ENCODE measurements around the gene AQP7. TPM values are rescaled to one million over a fixed set of nuclear protein-coding genes. Genes with fewer than 3 reads are reported as not detected.
"Not testable (repeated sequence)": the region's sequence is repeated elsewhere in the genome, so short reads cannot be mapped to it uniquely, and the experiment has no call there.

The AQP7 gene
- total RNA-seq, 2 experiments from 2014 or later: 2.2 TPM; not detected in 1

GRCh38 chr9:33374190-33374589, 28.2 kb downstream of the AQP7 start:
- BruUV-seq (replicated peaks): no TSS peak
- ChIA-PET POLR2A (interaction anchor here (0.9 kb wide), 1 partner anchor 48 kb away, joined by 3 read pairs; no protein-coding TSS in a partner anchor), CTCF (ENCODE audit: unreplicated experiment) (interaction anchor here (2.3 kb wide), 1 partner anchor 79 kb away, joined by 9 read pairs; no protein-coding TSS in a partner anchor)
- Histone ChIP-seq H2AFZ (ENCODE audit: low read length) (no peak overlapping the region), H3K4me2 (ENCODE audit: low read length) (no peak overlapping the region), H3K4me3 (ENCODE audit: low read depth, low read length, poor library complexity, severe bottlenecking) (no peak overlapping the region), H3K27ac (ENCODE audit: low read depth, low read length, poor library complexity, severe bottlenecking) (no peak overlapping the region), H3K9me2 (ENCODE audit: insufficient read depth, low read length) (no peaks in the 10 kb centered on the region), H3K4me1 (ENCODE audit: insufficient read depth, low read length, poor library complexity, severe bottlenecking) (no peaks in the 10 kb centered on the region), H4K20me1 (ENCODE audit: insufficient read depth, low read length) (no peaks in the 10 kb centered on the region), H3K79me2 (ENCODE audit: insufficient read depth, low read depth, low read length) (no peaks in the 10 kb centered on the region), H3K36me3 (ENCODE audit: insufficient read depth, low read length) (peaks cover 23% of the 10 kb centered on the region), H3K9me3 (ENCODE audit: low read length) (no peaks in the 10 kb centered on the region)
- no peak for DNase-seq (ENCODE audit: low spot score)
- intact Hi-C loops (cut with micrococcal nuclease; ENCODE audit: unreplicated experiment): loop anchor here (5.0 kb wide), 1 partner anchor 87 kb away; no protein-coding TSS in a partner anchor
- no peak for TF ChIP-seq EZH2phosphoT487 (IDR thresholded peaks at IDR 0.05; ENCODE audit: borderline replicate concordance, low read depth, low read length)

DNA sequence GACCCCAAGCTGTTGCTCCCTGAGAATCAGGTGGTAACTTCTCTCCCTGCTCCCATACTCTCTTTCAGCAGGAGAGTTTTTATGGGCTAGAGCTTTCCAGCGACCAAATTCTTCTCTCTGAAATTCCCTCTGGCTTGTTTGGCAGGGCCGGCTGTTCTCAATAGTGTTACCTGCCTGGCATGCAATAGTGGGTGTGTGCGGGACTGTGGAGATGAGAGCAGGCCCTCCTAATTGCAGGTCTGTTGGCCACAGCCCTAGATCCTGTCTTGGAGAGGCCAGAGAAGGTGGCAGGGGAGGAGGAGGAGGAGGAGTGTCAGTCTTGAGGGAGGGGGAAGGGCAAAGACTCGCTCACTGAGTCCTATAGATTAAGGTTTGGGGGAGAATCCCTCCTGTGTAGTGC, 29.5 kb downstream of the AQP7 start:
- DNase-seq (ENCODE audit: low spot score): no peak
- no peak overlapping the region for H3K4me3 ChIP-seq (ENCODE audit: low read depth, low read length, poor library complexity, severe bottlenecking)

DNA sequence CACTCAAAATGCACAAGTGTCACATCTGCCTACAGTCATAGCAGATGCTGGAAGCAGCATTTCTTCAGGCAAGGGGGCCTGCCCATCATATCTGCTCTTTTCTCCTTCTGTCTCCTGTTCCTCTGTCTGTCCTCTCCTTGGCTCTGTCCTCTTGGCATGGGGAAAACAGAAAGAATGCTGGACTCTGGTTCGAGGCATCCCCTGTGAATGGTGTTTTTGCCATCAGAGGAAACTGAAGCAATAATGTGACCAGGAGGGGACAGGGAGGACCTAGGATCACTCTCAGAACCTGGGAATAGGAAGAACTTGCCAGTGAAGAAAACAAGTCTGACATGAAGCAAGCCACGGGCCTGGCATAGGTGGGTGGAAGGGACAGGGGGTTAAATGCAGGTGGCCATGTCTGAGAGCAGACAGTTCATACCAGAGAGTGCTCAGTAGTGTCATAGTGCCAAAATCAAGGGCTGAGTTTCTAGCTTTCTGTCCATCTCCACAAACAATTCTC, 35.3 kb downstream of the AQP7 start:
- Histone ChIP-seq H3K4me3 (ENCODE audit: low read depth, low read length, poor library complexity, severe bottlenecking) (no peak overlapping the region), H4K20me1 (ENCODE audit: insufficient read depth, low read length) (no peaks in the 10 kb centered on the region), H3K79me2 (ENCODE audit: insufficient read depth, low read depth, low read length) (no peaks in the 10 kb centered on the region), H3K36me3 (ENCODE audit: insufficient read depth, low read length) (peaks cover 82% of the 10 kb centered on the region), H3K9me2 (ENCODE audit: insufficient read depth, low read length) (no peaks in the 10 kb centered on the region), H3K4me1 (ENCODE audit: insufficient read depth, low read length, poor library complexity, severe bottlenecking) (no peaks in the 10 kb centered on the region), H3K9me3 (ENCODE audit: low read length) (no peaks in the 10 kb centered on the region), H3K4me2 (ENCODE audit: low read length) (no peak overlapping the region), H2AFZ (ENCODE audit: low read length) (no peak overlapping the region), H3K27ac (ENCODE audit: low read depth, low read length, poor library complexity, severe bottlenecking) (no peak overlapping the region)
- no TSS peak for BruUV-seq (replicated peaks)
- TF ChIP-seq EZH2phosphoT487 (IDR thresholded peaks at IDR 0.05; ENCODE audit: borderline replicate concordance, low read depth, low read length): no peak
- no peak for TF ChIP-seq CTCF (conservative IDR thresholded peaks at IDR 0.05; ENCODE audit: low read length)
- DNase-seq (ENCODE audit: low spot score): no peak
- POLR2A ChIA-PET: interaction anchor here (0.6 kb wide), 1 partner anchor 251 kb away, joined by 5 read pairs; no protein-coding TSS in a partner anchor
- intact Hi-C loops (cut with micrococcal nuclease; ENCODE audit: unreplicated experiment): no loop called here
- CTCF ChIA-PET (ENCODE audit: unreplicated experiment): no interaction called here

More for the DNA sequence above, 29.5 kb downstream of the AQP7 start:
- no peaks in the 10 kb centered on the region for H3K9me2 ChIP-seq (ENCODE audit: insufficient read depth, low read length)
- no peak overlapping the region for H3K27ac ChIP-seq (ENCODE audit: low read depth, low read length, poor library complexity, severe bottlenecking)
- H3K36me3 ChIP-seq (ENCODE audit: insufficient read depth, low read length): peaks cover 32% of the 10 kb centered on the region
- no peak overlapping the region for H2AFZ ChIP-seq (ENCODE audit: low read length)
- BruUV-seq (replicated peaks): no TSS peak
- POLR2A ChIA-PET: interaction anchor here (0.5 kb wide), 1 partner anchor 23 kb away, joined by 5 read pairs; no protein-coding TSS in a partner anchor
- TF ChIP-seq EZH2phosphoT487 (IDR thresholded peaks at IDR 0.05; ENCODE audit: borderline replicate concordance, low read depth, low read length) (no peak), CTCF (conservative IDR thresholded peaks at IDR 0.05; ENCODE audit: low read length) (no peak)
- H4K20me1 ChIP-seq (ENCODE audit: insufficient read depth, low read length): no peaks in the 10 kb centered on the region
- no peaks in the 10 kb centered on the region for H3K4me1 ChIP-seq (ENCODE audit: insufficient read depth, low read length, poor library complexity, severe bottlenecking)
- H3K4me2 ChIP-seq (ENCODE audit: low read length): no peak overlapping the region
- no peaks in the 10 kb centered on the region for H3K79me2 ChIP-seq (ENCODE audit: insufficient read depth, low read depth, low read length)
- intact Hi-C loops (cut with micrococcal nuclease; ENCODE audit: unreplicated experiment): loop anchor here (5.0 kb wide), 1 partner anchor 86 kb away; no protein-coding TSS in a partner anchor
- no peaks in the 10 kb centered on the region for H3K9me3 ChIP-seq (ENCODE audit: low read length)
- CTCF ChIA-PET (ENCODE audit: unreplicated experiment): no interaction called here

DNA sequence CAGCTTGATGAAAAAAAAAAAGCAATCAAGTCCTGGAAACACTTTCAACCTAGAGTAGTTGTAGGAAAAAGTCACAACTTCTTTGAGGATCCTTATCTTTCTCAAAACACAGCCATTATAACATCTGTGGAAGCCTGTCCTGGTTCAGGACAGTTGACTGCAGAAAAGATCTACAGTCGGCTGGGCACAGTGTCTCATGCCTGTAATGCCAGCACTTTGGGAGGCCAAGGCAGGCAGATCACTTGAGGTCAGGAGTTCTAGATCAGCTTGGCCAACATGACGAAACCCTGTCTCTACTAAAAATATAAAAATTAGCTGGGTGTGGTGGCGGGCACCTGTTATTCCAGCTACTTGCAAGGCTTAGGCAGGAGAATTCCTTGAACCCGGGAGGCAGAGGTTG, 37.6 kb downstream of the AQP7 start:
- intact Hi-C loops (cut with micrococcal nuclease; ENCODE audit: unreplicated experiment); DNase-seq (ENCODE audit: low spot score); H3K9me2 ChIP-seq (ENCODE audit: insufficient read depth, low read length); H3K27ac ChIP-seq (ENCODE audit: low read depth, low read length, poor library complexity, severe bottlenecking); H3K4me1 ChIP-seq (ENCODE audit: insufficient read depth, low read length, poor library complexity, severe bottlenecking); H3K4me3 ChIP-seq (ENCODE audit: low read depth, low read length, poor library complexity, severe bottlenecking); H3K9me3 ChIP-seq (ENCODE audit: low read length); BruUV-seq (replicated peaks); POLR2A ChIA-PET; H2AFZ ChIP-seq (ENCODE audit: low read length); CTCF ChIA-PET (ENCODE audit: unreplicated experiment); H4K20me1 ChIP-seq (ENCODE audit: insufficient read depth, low read length); H3K79me2 ChIP-seq (ENCODE audit: insufficient read depth, low read depth, low read length); H3K4me2 ChIP-seq (ENCODE audit: low read length): not testable (repeated sequence)
- H3K36me3 ChIP-seq (ENCODE audit: insufficient read depth, low read length): peaks cover 83% of the 10 kb centered on the region
